Ureter (tissue), 1 donor: ENCODE data around the gene PNPLA1. TPM values are rescaled to one million over a fixed set of nuclear protein-coding genes. Genes with fewer than 3 reads are reported as not detected.

Experiments used
- total RNA-seq: library from RNA; stranded (reverse); gene quantifications from one replicate; pipeline ENCODE4 v1.2.4, GENCODE V29; 2023
- donor health status: DM: yes; HTN: yes; CAD: no.

PNPLA1 gene
- total RNA-seq, 1 donor from 2014 or later: 0.21 TPM

Other genes starting within 250 kb of the PNPLA1 start
- 0.18 TPM for gene SLC26A8, start 245.4 kb upstream of the PNPLA1 start, total RNA-seq
- 56.0 TPM for gene MAPK14, start 242.3 kb upstream of the PNPLA1 start, total RNA-seq
- 70.3 TPM for gene MAPK13, start 139.5 kb upstream of the PNPLA1 start, total RNA-seq
- gene BRPF3, start 73.3 kb upstream of the PNPLA1 start, total RNA-seq: 31.7 TPM
- gene BNIP5, start 66.8 kb downstream of the PNPLA1 start, total RNA-seq: not detected
- 7.6 TPM for gene ETV7, start 117.6 kb downstream of the PNPLA1 start, total RNA-seq
- not detected for gene PXT1, start 172.8 kb downstream of the PNPLA1 start, total RNA-seq
- gene KCTD20, start 172.9 kb downstream of the PNPLA1 start, total RNA-seq: 34.6 TPM